Activated T-cell treated with anti-CD3 and anti-CD28 coated beads, Interleukin-2, amount 50 U/mL, for 48 hours (primary cell): ENCODE measurements around the gene GGT6.

Experiments
- DNase-seq, 2 experiments: peaks; one replicate each; pipeline ENCODE4 v3.0.0-alpha.2; 2020

The GGT6 gene

DNA sequence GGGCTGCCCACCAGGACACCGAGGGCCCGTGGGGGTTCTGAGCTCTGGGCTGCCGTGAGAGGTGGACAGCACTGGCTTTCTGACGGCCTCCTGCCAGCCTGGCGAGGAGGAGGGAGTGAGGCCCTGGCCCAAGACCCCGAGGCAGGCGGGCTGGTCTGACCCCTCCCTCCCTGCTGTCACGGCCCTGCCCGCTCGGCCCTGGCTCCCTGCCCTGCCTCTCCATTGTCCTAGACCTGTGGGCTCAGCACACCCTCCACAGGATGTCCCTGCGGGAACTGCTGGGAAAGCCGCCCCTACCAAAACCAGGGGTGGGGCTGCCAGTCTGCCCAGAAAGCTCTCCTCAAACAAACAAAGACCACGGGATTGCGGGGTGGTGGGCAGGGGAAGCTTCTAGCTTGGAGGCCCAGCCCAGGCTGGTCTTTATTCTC is 41.0 kb downstream of the GGT6 start:
- no peak for DNase-seq

DNA sequence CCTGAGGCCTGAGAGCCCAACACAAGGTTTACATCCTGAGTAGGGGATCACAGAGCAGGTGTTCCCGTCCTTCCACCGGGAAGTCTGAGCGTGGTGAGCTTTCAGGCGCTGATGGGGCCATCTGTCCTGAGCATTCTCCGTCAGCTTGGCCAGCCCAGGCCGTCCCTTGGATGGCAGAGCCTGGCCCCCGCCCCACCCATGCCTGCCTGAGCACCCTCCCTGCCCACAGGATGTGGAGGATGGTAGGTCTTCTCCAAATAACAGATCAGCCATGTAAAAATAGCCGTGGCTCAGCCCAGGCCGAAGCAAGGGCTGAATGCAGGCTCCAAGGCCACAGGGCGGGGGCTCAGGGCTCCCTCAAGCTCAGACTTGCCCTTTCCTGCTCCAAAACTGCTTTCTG is 41.5 kb downstream of the GGT6 start:
- DNase-seq, result no peak

DNA sequence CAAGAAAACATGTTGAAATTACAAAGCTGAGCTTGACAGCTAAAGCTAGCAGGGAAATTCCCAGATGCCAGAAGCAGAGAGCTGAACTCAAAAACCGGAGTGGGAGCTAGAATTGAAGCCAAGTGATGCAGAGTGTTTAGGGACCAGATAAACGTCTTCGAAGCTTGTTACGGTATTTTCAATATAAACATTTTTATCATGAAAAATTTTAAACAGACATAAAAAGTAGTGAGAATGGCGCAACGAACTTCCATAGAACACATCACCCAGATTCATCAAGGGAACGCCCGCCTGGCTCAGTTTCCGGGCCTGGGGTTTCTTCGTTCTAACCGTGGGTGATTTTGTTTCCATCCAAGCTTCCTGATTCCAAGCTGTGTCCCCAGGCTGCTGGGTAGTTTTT is 43.6 kb downstream of the GGT6 start:
- no peak for DNase-seq

DNA sequence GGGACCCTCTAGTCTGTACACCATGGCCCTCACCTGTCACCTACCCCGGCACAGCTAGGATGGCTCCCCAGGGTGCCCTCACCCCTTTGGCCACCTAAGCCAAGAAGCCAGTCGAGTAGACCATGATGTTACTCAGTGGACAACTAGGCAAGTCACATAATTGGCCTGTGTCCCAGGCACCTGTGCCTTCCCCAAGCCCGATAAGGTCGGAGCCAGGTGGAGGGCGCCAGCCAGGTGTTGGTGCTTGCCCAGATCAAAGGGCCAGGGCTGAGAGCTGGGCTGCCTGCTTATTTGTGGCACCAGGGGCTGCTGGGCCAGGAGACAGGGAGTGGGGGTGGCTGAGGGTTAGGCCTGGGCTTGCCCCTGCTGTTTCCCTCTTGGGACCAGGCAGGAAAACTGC is 44.9 kb downstream of the GGT6 start:
- DNase-seq, result no peak

DNA sequence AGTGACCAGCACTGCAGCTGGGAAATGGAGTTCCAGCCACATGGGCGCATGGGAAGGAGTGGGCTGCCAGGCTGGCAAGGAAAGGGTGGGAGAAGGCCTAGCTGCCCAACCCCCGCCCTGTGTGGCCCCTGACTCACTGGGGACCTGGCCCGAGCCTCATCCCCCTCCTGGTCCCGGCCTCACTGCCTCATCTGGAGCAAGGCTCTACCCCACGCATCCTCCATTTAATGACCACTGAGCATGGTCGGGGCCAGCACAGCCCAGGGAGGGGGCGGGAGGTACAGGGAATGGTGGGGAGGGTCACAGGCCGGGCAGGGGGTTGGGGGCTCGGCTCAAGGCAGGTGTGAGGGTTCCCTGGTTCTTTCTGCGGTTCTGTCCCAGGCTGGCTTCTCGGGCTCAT is 45.6 kb downstream of the GGT6 start:
- DNase-seq, result no peak

GRCh38 chr17:4514206-4514605 is 46.2 kb downstream of the GGT6 start:
- DNase-seq, result no peak

DNA sequence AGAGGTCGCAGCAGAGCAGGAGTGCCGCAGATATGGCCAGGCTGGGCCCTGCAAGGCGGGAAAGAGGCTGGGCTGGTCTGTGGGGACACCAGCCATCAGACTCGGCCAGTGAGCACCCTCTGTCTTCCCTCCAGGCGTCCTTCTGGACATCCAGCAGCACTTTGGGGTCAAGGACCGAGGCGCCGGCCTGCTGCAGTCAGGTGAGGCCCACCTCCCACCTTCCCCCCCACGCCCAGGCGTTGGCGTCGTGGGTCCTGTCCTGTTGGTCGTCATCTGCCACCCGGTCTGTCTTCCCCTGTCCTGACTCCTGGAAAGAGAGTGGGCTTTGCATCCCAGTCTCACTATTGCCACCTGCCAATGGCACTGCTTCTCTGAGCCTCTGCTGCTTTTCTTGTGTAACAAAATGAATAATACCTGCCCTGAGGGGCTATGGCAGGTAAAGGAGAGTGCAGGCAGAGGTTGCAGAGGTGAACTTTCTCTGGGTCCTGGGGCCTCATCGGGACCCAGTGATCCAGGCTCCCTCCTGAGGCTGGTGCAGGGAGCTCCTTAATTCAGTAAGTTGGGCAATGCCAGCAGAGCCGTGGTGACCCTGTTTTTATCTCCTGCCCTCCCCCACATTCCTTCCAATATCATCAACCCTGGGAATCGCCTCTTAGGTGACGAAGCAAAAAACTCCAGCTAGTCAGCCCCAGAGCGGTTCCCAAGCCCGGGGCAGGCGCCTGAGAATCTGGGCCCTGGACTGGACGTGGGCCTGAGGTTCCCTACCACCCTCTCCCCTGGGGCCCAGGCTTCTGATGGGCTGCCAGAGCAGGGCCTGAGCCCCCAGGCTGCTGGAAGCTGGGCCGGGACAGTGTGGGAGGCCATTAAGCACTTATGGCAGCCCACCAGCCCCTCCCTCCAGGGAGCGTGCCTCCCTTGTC is 47.0 kb downstream of the GGT6 start:
- no peak for DNase-seq

DNA sequence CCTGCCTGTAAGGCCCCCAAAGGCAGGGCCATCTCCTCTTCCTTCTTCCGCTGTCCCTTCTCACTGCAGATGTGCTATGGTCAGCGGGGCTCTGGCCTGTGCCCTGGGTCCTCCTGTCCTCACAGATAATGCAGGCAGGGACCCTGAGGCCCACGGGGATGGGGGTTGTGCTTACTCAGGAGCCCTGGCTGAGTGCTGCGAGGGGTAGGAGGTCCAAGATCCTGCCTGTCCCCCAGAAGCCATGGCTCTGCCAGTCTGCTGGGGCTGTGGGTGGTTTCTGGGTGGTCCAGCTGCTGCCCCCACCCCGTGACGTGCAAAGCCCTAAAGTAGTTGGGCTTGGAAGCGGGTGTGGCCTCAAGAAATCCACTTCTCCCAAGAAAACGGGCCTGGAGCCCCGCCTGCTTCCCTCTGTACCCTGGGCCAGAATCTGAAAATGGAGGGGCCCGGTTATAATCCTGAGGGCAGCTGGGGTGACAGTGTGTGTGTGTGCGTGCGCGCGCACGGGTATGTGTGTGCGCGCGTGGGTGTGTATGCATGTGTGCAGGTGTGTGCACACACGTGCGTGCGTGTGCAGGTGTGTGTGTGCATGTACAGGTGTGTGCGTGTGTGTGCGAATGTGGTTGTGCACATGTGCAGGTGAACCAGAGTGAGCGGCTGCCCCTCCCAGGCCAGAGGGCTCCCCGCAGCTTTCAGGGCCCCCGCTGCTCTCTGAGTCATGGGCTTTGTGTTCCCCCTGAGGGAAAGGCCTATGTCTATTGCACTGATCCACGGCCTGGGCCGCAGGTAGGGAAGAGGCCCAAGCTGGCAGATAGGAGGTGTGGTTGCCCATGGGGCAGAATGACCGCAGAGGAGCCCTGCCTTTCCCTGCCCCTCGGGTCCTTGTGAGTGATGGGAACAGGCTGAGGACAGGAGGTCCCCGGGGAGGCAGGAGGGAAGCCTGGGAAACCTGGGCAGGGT is 47.9 kb downstream of the GGT6 start:
- DNase-seq, result no peak

GRCh38 chr17:4511199-4511932 is 49.0 kb downstream of the GGT6 start:
- no peak for DNase-seq

- DNase-seq, result no peak
Observed at GRCh38 chr17:4510618-4510941, 49.8 kb downstream of the GGT6 start.

DNA sequence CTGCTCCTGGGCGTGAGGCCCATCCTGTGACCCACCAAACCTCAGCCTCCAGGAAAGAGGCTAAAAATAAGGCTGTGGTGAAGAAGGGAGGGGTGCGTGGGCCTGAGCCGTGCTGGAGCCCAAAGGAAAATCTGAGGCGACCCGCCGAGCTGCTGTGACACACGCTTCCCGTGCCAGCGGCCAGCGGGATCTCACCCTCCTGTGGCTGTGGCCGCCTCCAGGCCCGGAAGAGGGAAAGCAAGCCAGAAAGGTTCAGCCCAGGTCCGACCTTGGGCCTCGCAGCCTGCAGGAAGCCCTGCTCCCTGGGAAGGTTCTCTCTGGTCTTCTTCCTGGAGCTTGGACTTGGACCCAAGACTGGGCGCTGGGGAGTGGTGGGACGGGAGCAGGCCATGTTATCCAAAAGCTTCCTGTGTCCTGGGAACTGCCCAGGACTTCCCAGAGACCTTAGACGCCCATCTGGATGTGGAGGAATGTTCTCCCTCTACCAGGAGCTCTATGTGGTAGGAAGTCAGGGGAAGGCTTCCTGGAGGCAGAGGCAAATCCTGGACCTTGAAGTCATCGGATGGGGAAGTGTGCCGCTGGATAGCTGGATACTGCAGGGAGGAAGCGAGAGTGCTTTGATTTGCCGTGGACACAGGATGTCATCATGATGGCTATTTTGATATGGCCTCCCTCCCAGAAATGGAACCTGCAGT is 50.3 kb downstream of the GGT6 start:
- DNase-seq, result no peak

GRCh38 chr17:4509401-4509800 is 51.0 kb downstream of the GGT6 start:
- DNase-seq, result peak; percentile 43 to 55

GRCh38 chr17:4508207-4508606 is 52.2 kb downstream of the GGT6 start:
- DNase-seq, result no peak

- DNase-seq, result no peak
Observed at GRCh38 chr17:4507361-4508111, 52.8 kb downstream of the GGT6 start.
